Loucy (cell line): ENCODE data around the gene PDZRN3.

Experiments used
- EZH2phosphoT487 ChIP-seq: fragments of 200-600 bp; IDR thresholded peaks from 2 replicates; pipeline ENCODE4 v1.6.1; 2018; ENCODE audit warnings: antibody characterized with exemption, mild to moderate bottlenecking, moderate library complexity, borderline replicate concordance
- TF ChIP-seq, protein P1 (sequence below): fragments of 200-600 bp; sonication (generic); conservative IDR thresholded peaks from 2 replicates; pipeline ENCODE4 v1.5.1; 2014; ENCODE audit warnings: mild to moderate bottlenecking, antibody characterized with exemption, low read length

- TF ChIP-seq, protein P1, sequence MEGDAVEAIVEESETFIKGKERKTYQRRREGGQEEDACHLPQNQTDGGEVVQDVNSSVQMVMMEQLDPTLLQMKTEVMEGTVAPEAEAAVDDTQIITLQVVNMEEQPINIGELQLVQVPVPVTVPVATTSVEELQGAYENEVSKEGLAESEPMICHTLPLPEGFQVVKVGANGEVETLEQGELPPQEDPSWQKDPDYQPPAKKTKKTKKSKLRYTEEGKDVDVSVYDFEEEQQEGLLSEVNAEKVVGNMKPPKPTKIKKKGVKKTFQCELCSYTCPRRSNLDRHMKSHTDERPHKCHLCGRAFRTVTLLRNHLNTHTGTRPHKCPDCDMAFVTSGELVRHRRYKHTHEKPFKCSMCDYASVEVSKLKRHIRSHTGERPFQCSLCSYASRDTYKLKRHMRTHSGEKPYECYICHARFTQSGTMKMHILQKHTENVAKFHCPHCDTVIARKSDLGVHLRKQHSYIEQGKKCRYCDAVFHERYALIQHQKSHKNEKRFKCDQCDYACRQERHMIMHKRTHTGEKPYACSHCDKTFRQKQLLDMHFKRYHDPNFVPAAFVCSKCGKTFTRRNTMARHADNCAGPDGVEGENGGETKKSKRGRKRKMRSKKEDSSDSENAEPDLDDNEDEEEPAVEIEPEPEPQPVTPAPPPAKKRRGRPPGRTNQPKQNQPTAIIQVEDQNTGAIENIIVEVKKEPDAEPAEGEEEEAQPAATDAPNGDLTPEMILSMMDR: no peak
- no peak for TF ChIP-seq EZH2phosphoT487
Measured at GRCh38 chr3:73364517-73364916, 260.2 kb downstream of the PDZRN3 start.
